Stimulated activated CD4-positive, alpha-beta T cell treated with anti-CD3 and anti-CD28 coated beads, TNF-alpha, amount 100 ng/mL, for 48 hours (primary cell): ENCODE measurements around the gene RUNX1.
"Not testable (repeated sequence)": the region's sequence is repeated elsewhere in the genome, so short reads cannot be mapped to it uniquely, and the experiment has no call there.

Experiments used
- DNase-seq, 3 donors: peaks; one replicate each; pipeline ENCODE4 v3.0.0-alpha.2; 2020; ENCODE audit warnings: low read depth in 3 of 3

The RUNX1 gene

GRCh38 chr21:34969423-34970166, 79.5 kb downstream of the RUNX1 start:
- no peak for DNase-seq

GRCh38 chr21:34968414-34969333, 80.4 kb downstream of the RUNX1 start:
- DNase-seq, result no peak

GRCh38 chr21:34967509-34968289, 81.4 kb downstream of the RUNX1 start:
- DNase-seq, result no peak

- DNase-seq, result not testable (repeated sequence)
These were observed 82.2 kb downstream of the RUNX1 start for GRCh38 chr21:34966881-34967280.

GRCh38 chr21:34965200-34966174, 83.6 kb downstream of the RUNX1 start:
- DNase-seq, result no peak

- DNase-seq, result no peak
These were observed 86.4 kb downstream of the RUNX1 start for GRCh38 chr21:34962586-34963222.

- DNase-seq, result no peak
These were observed 87.0 kb downstream of the RUNX1 start for GRCh38 chr21:34962136-34962535.

GRCh38 chr21:34960687-34961086, 88.4 kb downstream of the RUNX1 start:
- DNase-seq, result no peak

- DNase-seq, result no peak
These were observed 89.5 kb downstream of the RUNX1 start for GRCh38 chr21:34959607-34960006.

GRCh38 chr21:34958040-34958439, 91.1 kb downstream of the RUNX1 start:
- no peak for DNase-seq

- no peak for DNase-seq
These were observed 92.4 kb downstream of the RUNX1 start for GRCh38 chr21:34956416-34957316.

- no peak for DNase-seq
These were observed 95.2 kb downstream of the RUNX1 start for GRCh38 chr21:34953950-34954349.

GRCh38 chr21:34952701-34953100, 96.4 kb downstream of the RUNX1 start:
- no peak for DNase-seq

- not testable (repeated sequence) for DNase-seq
These were observed 97.2 kb downstream of the RUNX1 start for GRCh38 chr21:34951868-34952267.

GRCh38 chr21:34950980-34951379, 98.1 kb downstream of the RUNX1 start:
- DNase-seq, result no peak

GRCh38 chr21:34949499-34949898, 99.6 kb downstream of the RUNX1 start:
- no peak for DNase-seq

- DNase-seq, result no peak
These were observed 100.1 kb downstream of the RUNX1 start for GRCh38 chr21:34949030-34949429.

- no peak for DNase-seq
These were observed 100.9 kb downstream of the RUNX1 start for GRCh38 chr21:34948157-34948556.

GRCh38 chr21:34946916-34947534, 102.1 kb downstream of the RUNX1 start:
- DNase-seq, result no peak
